CD4-positive, alpha-beta T cell treated with Interleukin-1 beta for 1 hour (primary cell): ENCODE measurements around the gene PAIP2B.
"Not testable (repeated sequence)": the region's sequence is repeated elsewhere in the genome, so short reads cannot be mapped to it uniquely, and the experiment has no call there.

Experiments used
- DNase-seq, 2 donors: peaks; one replicate each; pipeline ENCODE4 v3.0.0-alpha.2; 2020 to 2022

The PAIP2B gene

DNA sequence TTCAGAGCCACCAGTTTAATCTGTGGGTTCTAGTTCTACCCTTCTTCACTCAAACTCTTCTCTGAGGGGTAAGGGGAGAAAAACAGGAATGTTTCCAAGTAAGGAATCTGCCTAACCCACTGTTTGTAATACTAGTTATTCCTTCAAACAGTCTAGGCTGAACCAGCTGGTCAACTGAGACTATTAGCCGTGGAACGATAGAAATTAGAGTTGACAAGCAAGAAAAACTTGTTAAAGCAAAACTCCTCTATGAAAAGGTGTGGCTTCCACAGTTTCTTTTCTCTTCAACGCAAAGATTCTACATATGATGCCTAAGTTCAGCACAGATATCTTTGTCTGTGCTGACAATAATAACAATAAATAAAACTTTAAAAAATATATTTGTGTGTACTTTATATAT lies 11.5 kb downstream of the PAIP2B start:
- no peak for DNase-seq

GRCh38 chr2:71212336-71212735 lies 14.6 kb downstream of the PAIP2B start:
- no peak for DNase-seq

DNA sequence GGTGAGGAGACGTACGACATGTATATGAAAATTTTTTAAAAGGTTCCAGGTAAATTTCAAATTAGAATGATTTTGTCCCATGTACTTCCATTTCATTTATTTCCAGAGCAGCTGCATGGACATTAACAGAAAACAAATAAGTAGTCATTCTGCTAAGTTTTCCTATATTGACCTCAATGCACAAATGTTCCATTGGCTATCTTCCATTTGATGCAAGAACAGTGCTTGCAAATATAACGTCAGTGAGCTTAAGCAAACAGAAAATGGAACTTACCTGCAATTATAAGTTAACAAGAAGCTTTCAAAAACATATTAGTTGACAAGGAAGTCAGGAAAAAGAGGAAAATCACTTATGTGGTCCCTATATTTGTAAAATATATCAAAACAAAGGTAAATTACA lies 16.6 kb downstream of the PAIP2B start:
- DNase-seq: no peak

DNA sequence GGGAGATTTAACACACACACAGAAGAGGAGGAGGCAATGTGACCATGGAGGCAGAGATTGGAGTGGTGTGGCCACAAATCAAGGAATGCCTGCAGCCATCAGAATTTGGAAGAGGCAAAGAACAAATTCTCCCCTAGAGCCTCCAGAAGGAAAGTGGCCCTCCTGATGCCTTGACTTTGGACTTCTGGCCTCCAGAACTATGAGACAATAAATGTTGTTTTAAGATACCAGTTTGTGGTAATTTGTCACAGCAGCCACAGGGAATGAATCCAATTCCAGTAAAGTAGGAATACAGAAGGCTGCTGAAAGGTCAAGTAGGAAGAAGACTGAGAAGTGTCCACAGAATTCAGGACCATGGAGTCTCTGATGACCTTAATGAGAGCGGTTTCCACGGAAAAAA lies 18.1 kb downstream of the PAIP2B start:
- DNase-seq: no peak

DNA sequence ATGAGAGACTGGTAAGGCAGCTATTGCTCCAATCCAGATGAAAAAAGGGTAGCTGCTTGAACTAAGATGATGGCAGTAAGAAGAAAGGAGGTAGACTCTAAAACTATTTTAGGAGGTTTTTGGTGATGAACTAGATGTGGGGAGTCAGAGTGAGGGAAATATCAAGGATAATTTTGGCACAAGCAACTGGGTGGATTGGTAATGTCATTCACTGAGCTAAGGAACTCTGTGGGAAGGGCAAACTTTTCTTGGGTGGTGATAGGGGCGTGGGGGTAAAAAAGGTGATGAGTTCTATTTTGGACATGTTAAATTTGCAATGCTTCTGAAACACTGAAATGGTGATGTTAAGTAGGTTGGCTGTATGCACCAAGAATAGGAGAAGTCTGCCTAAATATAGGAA lies 19.3 kb downstream of the PAIP2B start:
- no peak for DNase-seq

DNA sequence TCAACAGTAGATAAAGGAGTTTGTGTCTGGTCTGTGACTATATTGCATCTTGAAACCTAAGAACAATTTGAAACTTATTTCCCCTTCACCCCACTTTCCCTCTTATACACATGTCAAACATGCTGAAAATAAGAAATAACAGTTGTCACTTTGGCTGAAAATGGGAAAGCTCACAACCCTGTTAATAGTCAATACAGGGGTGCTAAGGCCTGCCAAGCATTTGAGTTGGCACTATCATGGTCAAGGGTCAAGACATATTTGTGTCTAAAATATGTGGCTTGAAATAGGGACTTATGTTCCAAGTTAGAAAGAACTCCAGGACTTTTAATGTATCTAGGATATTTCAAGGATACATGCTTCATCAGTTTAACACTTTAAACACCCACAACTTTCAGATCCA lies 20.6 kb downstream of the PAIP2B start:
- no peak for DNase-seq

DNA sequence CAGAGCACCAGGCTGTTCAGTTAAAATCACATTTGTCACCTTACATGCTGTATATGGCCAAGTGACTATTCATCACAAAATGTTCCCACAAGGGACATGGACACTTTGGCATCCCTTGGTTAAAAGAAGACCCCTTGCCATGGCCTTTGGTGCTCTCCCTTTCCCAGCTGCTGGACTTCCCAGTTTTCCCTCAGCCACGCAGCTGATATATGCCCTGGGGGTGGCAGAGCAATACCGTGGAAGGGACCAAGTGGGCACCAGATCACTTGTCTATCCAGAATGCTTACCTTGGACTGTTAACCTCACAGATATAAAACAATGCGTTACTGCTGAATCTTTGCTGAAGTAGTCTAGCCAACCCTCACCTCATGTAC lies 35.3 kb downstream of the PAIP2B start:
- no peak for DNase-seq

GRCh38 chr2:71190656-71191569 lies 36.0 kb downstream of the PAIP2B start:
- DNase-seq: no peak

DNA sequence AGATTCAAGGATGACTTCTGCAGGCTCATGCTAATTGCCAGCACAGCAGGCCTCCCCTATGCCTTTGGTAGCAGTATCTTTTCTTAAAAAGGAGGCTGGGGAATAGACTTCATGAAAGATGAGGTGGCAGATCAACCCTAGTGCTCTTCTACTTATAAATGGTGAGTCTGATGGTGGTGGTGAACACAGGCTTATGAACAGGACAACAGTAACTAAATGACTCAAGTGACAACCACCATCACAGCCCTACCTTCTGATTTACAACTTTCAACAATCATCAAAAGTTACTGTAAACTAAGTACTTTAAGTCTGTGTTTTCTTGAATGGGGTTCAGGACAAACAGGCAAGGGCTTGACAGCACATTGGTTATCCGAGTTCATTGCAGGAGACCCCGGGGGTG lies 39.3 kb downstream of the PAIP2B start:
- DNase-seq: no peak

DNA sequence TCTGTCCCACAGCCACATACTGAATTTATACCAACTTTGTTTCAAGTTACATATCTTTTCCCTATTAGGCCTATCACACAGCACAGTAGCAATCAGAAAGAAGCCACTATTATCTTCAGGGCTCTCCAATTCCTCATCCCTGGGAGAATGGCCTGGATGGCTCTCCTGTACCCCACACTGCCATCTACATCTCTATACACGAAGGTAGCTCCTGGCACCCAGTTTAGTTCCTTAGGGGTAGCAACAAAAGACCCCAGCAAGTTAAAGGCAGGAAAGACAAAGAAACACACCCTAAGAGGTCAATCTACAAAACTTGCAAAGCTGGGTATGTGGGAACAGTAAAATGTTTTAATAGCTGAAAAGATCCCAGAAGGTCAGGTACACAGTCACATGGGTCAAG lies 39.9 kb downstream of the PAIP2B start:
- no peak for DNase-seq

- not testable (repeated sequence) for DNase-seq
Observed at GRCh38 chr2:71183306-71184115, 43.4 kb downstream of the PAIP2B start.

- no peak for DNase-seq
Observed at GRCh38 chr2:71181316-71181715, 45.6 kb downstream of the PAIP2B start.

DNA sequence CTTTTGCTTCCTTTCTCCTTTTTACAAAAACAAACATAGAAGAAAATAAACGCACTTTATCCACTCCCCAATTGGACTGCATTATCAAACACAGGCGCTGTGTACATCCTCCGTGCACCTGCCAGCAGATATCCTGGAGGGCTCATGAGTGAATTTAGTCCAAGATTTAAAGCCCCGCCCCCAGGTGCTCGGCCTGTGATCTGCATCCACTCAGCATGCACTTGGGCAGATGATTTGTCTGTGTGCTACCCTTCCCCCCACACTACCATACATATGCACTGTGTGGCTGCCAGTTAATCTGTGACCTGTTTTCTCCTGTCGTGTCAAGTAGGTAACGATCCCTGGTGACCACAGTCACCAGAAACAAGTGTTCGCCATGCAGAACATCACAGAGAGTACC lies 48.1 kb downstream of the PAIP2B start:
- DNase-seq: not testable (repeated sequence)

- DNase-seq: no peak
Observed at GRCh38 chr2:71174207-71174606, 52.7 kb downstream of the PAIP2B start.

- DNase-seq: no peak
Observed at GRCh38 chr2:71173096-71173495, 53.8 kb downstream of the PAIP2B start.

DNA sequence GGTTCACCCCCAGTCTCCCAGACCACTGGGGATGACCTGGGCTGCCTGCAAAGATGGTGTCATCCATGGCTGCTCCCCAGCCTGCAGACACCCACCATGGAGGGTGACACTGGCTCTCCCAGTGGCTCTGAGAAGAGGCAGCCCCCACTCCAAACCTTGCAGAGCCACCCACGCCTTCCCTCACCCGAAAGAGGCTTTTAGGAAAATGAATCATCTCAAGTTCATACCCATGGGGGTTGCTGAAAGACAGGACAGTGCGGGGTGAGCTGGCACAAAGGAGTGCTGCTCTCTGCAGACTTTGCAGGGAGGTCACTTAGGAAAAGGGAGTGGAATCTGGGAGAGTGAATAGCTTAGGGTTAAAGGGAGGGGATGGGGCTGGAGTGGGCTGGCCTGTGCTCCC lies 60.1 kb downstream of the PAIP2B start:
- DNase-seq: no peak

DNA sequence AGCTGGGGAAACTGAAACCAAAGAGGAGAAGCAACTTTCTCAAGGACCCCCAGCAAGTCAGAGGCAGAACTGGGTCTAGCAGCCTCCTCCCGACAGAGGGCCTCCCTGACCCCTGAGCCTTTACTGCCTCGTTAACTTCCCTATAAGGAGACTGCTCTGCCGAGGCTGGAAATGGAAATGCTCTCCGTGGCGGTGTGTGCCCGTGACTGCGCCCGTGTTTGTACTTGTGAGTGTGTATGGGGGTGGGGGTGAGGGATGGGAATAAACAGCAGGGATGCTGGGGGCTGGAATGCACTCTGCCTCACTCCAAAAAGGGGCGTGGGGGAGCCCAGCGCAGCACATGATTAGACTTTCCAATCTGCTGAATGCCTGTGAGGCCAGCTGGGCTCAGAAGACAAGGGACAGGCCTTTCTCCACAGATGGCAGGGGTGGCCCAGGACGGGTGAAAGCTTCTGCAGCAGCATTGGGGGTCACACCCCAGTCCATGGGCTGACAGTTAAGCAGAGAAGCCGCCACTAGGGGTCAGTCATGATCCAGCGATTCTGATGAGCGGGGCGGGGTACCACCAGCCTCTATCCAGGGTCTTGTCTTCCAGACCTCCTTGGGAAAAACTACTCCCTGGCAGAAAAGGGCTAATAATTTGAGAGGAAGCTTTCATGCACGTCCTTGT lies 69.6 kb downstream of the PAIP2B start:
- DNase-seq: peak; percentile 39 to 48

DNA sequence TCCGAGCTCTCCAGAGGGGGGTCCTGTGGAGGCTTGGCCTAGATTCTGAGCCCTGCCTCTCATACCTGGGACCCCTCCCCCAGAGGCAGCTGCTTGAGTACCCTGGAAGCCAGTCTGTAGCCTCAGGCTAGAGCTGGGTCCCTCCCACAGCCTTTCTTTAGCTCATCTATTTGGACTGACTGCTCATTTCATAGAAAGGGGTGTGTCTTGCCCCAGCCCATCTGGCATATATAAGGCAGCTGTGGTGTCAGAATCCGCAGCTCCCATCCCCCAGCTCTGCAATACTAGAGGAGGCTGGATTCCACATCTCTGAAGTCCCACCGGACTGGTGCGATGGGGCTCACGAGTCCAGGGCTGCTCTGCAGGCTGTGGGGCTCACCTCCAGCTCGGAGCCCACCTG lies 70.3 kb downstream of the PAIP2B start:
- no peak for DNase-seq

GRCh38 chr2:71155846-71156245 lies 71.1 kb downstream of the PAIP2B start:
- DNase-seq: no peak

DNA sequence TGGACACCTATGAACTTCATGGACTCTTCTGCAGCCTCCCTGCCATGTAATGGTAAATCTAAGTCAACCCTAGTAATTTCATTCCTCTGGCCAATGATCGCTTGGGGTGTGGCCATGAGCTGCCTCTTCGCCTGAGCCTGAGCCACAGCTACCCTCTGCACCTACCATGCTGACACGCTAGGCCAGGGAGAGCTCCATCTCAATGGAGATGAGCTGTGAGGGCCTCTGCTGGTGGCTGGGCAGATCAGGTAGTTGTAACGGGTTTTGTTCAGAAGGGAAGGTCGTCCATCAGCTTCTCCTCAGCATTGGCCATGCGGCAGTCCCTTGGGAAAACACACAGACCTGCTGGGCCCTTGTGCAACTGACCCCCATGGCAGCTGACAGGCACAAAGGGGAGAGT lies 72.1 kb downstream of the PAIP2B start:
- peak in 1 of 2 donors; percentile 8 for DNase-seq

DNA sequence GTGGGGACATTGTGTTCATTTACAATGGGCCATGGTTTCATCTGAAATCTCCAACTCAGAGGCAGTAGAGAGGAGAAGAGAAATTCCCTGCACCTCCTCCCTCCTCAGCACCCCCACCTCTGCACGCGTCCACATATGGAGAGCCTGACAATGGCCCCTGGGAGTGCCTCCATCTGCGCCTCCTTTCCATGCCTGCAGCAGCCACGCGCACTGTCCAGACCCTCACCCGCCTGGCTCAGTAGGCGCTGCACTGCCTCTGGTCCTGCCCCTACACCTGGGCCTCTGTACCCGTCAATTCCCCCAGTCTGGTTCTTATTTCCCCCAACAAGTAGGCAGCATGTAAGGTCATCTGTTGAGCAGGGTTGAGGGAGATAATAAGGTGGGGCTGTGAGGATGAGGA lies 72.6 kb downstream of the PAIP2B start:
- DNase-seq: no peak

DNA sequence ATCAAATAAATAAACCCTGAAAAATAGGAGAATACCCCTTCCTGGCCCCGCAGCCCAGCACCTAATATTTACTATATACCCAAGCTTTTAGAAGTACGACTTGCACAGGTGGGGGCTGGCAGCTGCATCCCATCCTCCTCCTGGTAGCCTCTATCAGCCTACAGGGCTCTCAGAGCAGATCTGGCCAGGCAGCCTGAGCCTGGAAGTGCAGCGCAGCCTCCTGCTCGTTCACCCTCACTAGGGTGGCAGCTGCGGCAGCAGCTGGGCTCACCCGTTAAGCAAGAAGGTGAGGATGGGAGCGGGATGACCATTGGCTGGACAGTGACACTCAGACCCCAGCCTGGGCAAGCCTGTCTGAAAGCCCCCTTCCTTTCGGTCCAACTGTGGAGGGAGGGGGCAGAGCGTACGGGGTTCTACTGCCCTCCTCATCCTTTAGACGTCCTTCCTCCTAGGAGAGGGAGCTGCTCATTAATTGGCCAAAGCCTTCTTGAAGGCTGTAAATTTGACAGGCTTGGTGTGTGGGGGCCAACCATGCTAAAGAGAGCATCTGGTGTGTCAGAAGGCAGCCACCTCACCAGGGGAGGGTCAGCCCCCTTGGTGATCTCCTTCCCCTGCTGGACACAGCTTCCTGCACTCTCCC lies 73.2 kb downstream of the PAIP2B start:
- no peak for DNase-seq

DNA sequence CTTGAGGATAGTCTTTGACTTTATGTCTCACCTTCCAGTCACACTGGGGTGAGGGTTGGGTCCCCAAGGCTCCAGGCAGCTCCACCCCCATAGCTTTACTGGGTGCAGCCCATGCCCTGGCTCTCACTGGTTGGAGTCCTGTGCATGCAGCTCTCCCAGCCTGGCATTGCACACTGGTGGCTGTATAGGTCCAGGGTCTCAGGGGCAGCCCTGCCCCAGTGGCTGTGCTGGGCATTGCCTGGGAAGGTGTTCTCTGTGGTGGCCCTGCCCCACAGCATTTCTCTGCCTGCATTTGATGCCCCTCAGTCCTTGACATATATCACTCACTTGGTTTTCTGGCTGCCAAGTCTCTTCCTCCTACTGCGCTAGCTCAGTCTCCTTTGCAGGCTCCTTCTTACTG lies 75.3 kb downstream of the PAIP2B start:
- no peak for DNase-seq
